Activated B cell treated with CpG ODN at 0.5 μM for 24 hours (primary cell): ENCODE measurements around the gene DGKQ. TPM values are rescaled to one million over a fixed set of nuclear protein-coding genes. Genes with fewer than 3 reads are reported as not detected.

ENCODE experiments used
- ATAC-seq: fragments of 200-7000 bp; cut with Tn5 transposase; one replicate; pipeline ENCODE4 v1.10.0; 2021; ENCODE audit warnings: low read depth, mild to moderate bottlenecking, moderate library complexity
- CTCF ChIA-PET: fragments of 350-600 bp; sonication (Branson Sonifier 250); formaldehyde crosslinking; loops from one replicate; lab custom pipeline; 2021; ENCODE audit warnings: antibody characterized with exemption; lab: Charles Lee
- POLR2A ChIA-PET: fragments of 350-600 bp; sonication (Branson Sonifier 250); formaldehyde crosslinking; loops from one replicate; lab custom pipeline; 2021; ENCODE audit warnings: antibody characterized with exemption; lab: Charles Lee
- DNase-seq: peaks from one replicate; pipeline ENCODE4 v3.0.0; 2022
- H3K27ac Mint-ChIP-seq: one replicate; pipeline ENCODE4 v1.8.0; 2020; ENCODE audit warnings: mixed read lengths
- H3K27me3 Mint-ChIP-seq: one replicate; pipeline ENCODE4 v1.8.0; 2021; ENCODE audit warnings: mixed read lengths
- H3K36me3 Mint-ChIP-seq: one replicate; pipeline ENCODE4 v1.8.0; 2021; ENCODE audit warnings: low read depth, mixed read lengths
- H3K4me1 Mint-ChIP-seq: one replicate; pipeline ENCODE4 v1.8.0; 2021; ENCODE audit warnings: mixed read lengths
- H3K4me3 Mint-ChIP-seq: one replicate; pipeline ENCODE4 v1.8.0; 2020; ENCODE audit warnings: mild to moderate bottlenecking, mixed read lengths
- H3K9me3 Mint-ChIP-seq: one replicate; pipeline ENCODE4 v1.8.0; 2020; ENCODE audit warnings: mixed read lengths
- CTCF ChIP-seq: fragments of 200-600 bp; IDR thresholded peaks from one replicate; pipeline ENCODE4 v1.8.0; 2022; ENCODE audit warnings: antibody characterized with exemption, mild to moderate bottlenecking
- intact Hi-C: fragments of 100-400 bp; cut with micrococcal nuclease; formaldehyde crosslinking; loops from one replicate; pipeline ENCODE4 v1.15.1; 2024
- total RNA-seq: library from RNA; stranded (reverse); gene quantifications from 2 replicates; pipeline ENCODE4 v1.2.3, GENCODE V29; 2022

The DGKQ gene
- total RNA-seq, 1 donor from 2014 or later = 16.4 TPM

- Mint-ChIP-seq H3K27me3 (no peaks in the 10 kb centered on the region), H3K4me3 (peak overlapping the region; percentile 59), H3K9me3 (no peaks in the 10 kb centered on the region), H3K4me1 (peaks cover 19% of the 10 kb centered on the region), H3K36me3 (peaks cover 3% of the 10 kb centered on the region), H3K27ac (no peak overlapping the region)
- no peak for TF ChIP-seq CTCF
- peak; percentile 57 for DNase-seq
- ChIA-PET CTCF (interaction anchor here (3.7 kb wide), 1 partner anchor 243 kb away, joined by 43 read pairs; no protein-coding TSS in a partner anchor), POLR2A (interaction anchor here (2.3 kb wide), 1 partner anchor 53 kb away, joined by 9 read pairs; the partner anchor contains the start of genes GAK and TMEM175)
- peak; percentile 46 for ATAC-seq
- intact Hi-C loops = loop anchor here (5.0 to 10.0 kb wide), 2 partner anchors 63 to 650 kb away; partner anchors contain the start of gene ZNF141
Observed at GRCh38 chr4:985123-985830, 11.9 kb upstream of the DGKQ start.

GRCh38 chr4:984336-985054, 11.1 kb upstream of the DGKQ start:
- CTCF ChIA-PET = no interaction called here
- peak overlapping the region; percentile 59 for H3K4me3 Mint-ChIP-seq
- no peak for TF ChIP-seq CTCF
- DNase-seq = no peak
- H3K36me3 Mint-ChIP-seq = peaks cover under 1% of the 10 kb centered on the region
- intact Hi-C loops = loop anchor here (5.0 to 10.0 kb wide), 2 partner anchors 62 to 650 kb away; partner anchors contain the start of gene ZNF141
- H3K4me1 Mint-ChIP-seq = peaks cover 19% of the 10 kb centered on the region
- no peaks in the 10 kb centered on the region for H3K27me3 Mint-ChIP-seq
- H3K9me3 Mint-ChIP-seq = no peaks in the 10 kb centered on the region
- POLR2A ChIA-PET = interaction anchor here (0.6 kb wide), 1 partner anchor 285 kb away, joined by 9 read pairs; no protein-coding TSS in a partner anchor
- no peak for ATAC-seq
- no peak overlapping the region for H3K27ac Mint-ChIP-seq

GRCh38 chr4:982814-983213, 9.4 kb upstream of the DGKQ start:
- TF ChIP-seq CTCF = no peak
- H3K4me3 Mint-ChIP-seq = no peak overlapping the region
- POLR2A ChIA-PET = no interaction called here

GRCh38 chr4:982291-982690, 8.9 kb upstream of the DGKQ start:
- H3K36me3 Mint-ChIP-seq = no peaks in the 10 kb centered on the region
- H3K9me3 Mint-ChIP-seq = no peaks in the 10 kb centered on the region
- peaks cover 15% of the 10 kb centered on the region for H3K4me1 Mint-ChIP-seq
- no peak for TF ChIP-seq CTCF
- H3K4me3 Mint-ChIP-seq = no peak overlapping the region
- DNase-seq (no peak), ATAC-seq (no peak)
- intact Hi-C loops = loop anchor here (10.0 kb wide), 1 partner anchor 647 kb away; the partner anchor contains the start of gene ZNF141
- no peak overlapping the region for H3K27ac Mint-ChIP-seq
- ChIA-PET CTCF (no interaction called here), POLR2A (no interaction called here)
- no peaks in the 10 kb centered on the region for H3K27me3 Mint-ChIP-seq

More at GRCh38 chr4:982814-983213, 9.4 kb upstream of the DGKQ start:
- peaks cover 15% of the 10 kb centered on the region for H3K4me1 Mint-ChIP-seq
- H3K36me3 Mint-ChIP-seq = no peaks in the 10 kb centered on the region
- CTCF ChIA-PET = no interaction called here
- DNase-seq (no peak), ATAC-seq (no peak)
- no peak overlapping the region for H3K27ac Mint-ChIP-seq
- no peaks in the 10 kb centered on the region for H3K9me3 Mint-ChIP-seq
- intact Hi-C loops = loop anchor here (10.0 kb wide), 1 partner anchor 648 kb away; the partner anchor contains the start of gene ZNF141
- no peaks in the 10 kb centered on the region for H3K27me3 Mint-ChIP-seq
